Heart left ventricle (tissue), 16 donors: ENCODE measurements around the gene ERCC6L2. TPM values are rescaled to one million over a fixed set of nuclear protein-coding genes. Genes with fewer than 3 reads are reported as not detected.

Experiments
- ATAC-seq, 4 donors: fragments of 200-7000 bp; cut with Tn5 transposase; one replicate each; pipeline ENCODE4 v1.9.1; 2020 to 2022; ENCODE audit warnings: moderate library complexity in 4 of 4, mild to moderate bottlenecking in 3 of 4, moderate number of reproducible peaks in 1 of 4
- DNase-seq, 5 donors: peaks; one replicate each; pipeline ENCODE4 v3.0.0-alpha.2; 2020
- H3K27ac ChIP-seq, 12 donors: fragments of 200-600 bp; sonication (generic) in 4 of 12; one replicate each; pipeline versions ENCODE4 v1.5.0 to v1.8.0; 2016 to 2022; ENCODE audit warnings: mild to moderate bottlenecking in 2 of 12
- H3K27me3 ChIP-seq, 9 donors: fragments of 200-600 bp; sonication (generic) in 2 of 9; one replicate each; pipeline versions ENCODE4 v1.5.1 to v1.8.0; 2016 to 2022; ENCODE audit warnings: mild to moderate bottlenecking in 3 of 9
- H3K36me3 ChIP-seq, 9 donors: fragments of 200-600 bp; sonication (generic) in 2 of 9; one replicate each; pipeline versions ENCODE4 v1.5.0 to v1.8.0; 2018 to 2022; ENCODE audit warnings: mild to moderate bottlenecking in 2 of 9
- H3K4me1 ChIP-seq, 12 donors: fragments of 200-600 bp; sonication (generic) in 4 of 12; one replicate each; pipeline versions ENCODE4 v1.5.0 to v1.8.0; 2016 to 2022; ENCODE audit warnings: mild to moderate bottlenecking in 3 of 12
- H3K4me3 ChIP-seq, 12 donors: fragments of 200-600 bp; sonication (generic) in 4 of 12; one replicate each; pipeline versions ENCODE4 v1.5.0 to v1.8.0; 2017 to 2022; ENCODE audit warnings: mild to moderate bottlenecking in 9 of 12, moderate library complexity in 4 of 12
- H3K9me3 ChIP-seq, 12 donors: fragments of 200-600 bp; sonication (generic) in 4 of 12; one replicate each; pipeline versions ENCODE4 v1.5.0 to v1.8.0; 2016 to 2022; ENCODE audit warnings: mild to moderate bottlenecking in 1 of 12
- POLR2A ChIP-seq, 2 donors: fragments of 450-650 bp; IDR thresholded peaks; one replicate each; pipeline ENCODE4 v1.6.1; 2017; ENCODE audit warnings: antibody characterized with exemption in 2 of 2, mild to moderate bottlenecking in 2 of 2, moderate library complexity in 2 of 2
- WGBS, 4 donors: extraction: QIAGEN DNeasy Blood & Tissue Kit in 2 of 4; methylation state at CpG; one replicate each; pipeline versions ENCODE4 v1.1.5 to v1.1.7; 2013 to 2018; 5-methylcytosine and 5-hydroxymethylcytosine counted together
- intact Hi-C, 10 donors: fragments of 100-400 bp; cut with DNase I; formaldehyde crosslinking; loops; one replicate each; pipeline versions ENCODE4 v1.11.1 to v1.14.2; 2022
- polyA plus RNA-seq, 2 donors: library from polyadenylated mRNA; stranded (reverse); fragments of 200-250 nt; gene quantifications; one replicate each; pipeline ENCODE4 v1.2.3, GENCODE V29; 2013
- total RNA-seq, 9 donors: library from RNA; depleted of rRNA in 2 of 9; stranded (reverse); fragments of >200 nt in 2 of 9; fragmentation: NEBNext Ultra II Directional in 3 of 9; extraction: Animal tissue kit (Norgen Biotek cat#: 25700) in 3 of 9; gene quantifications; one replicate each; pipeline versions ENCODE4 v1.1.0 to v1.2.4, GENCODE V29; 2016 to 2023
- TF ChIP-seq, protein P1 (sequence below), 12 donors: fragments of 200-600 bp; sonication (generic) in 4 of 12; IDR thresholded peaks; one replicate each; pipeline versions ENCODE4 v1.5.0 to v1.8.0; 2018 to 2022; ENCODE audit warnings: antibody characterized with exemption in 12 of 12, mild to moderate bottlenecking in 5 of 12
- donor health status: ischemic (EF 13 %, LVEDD 7.1; RV severe dilation, severe dysfunction).
- donor health status: healthy with polysubstance abuse.
- donor health status: DM: no; HTN: yes; CAD: no.
- donor health status: DM: no; HTN: no; CAD: no.
- donor health status: ischemic (EF 25% LVEDD 6.9; RV normal size, moderate dysfunction).
- donor health status: ischemic (EF 25% LVEDD 5.7; RV mildly dilated, moderate dysfunction).
- donor health status: healthy.
- donor health status: DM: yes; HTN: yes; CAD: no.
- donor health status: ischemic (EF 35%, LVEDD 5.7; RV mildly dilated, moderate dysfunction).
- donor health status: nonischemic (EF 11% LVEDD 7.7; RV severe dilation, severe dysfunction).
- donor health status: DM: yes; HTN: yes; CAD: no.
- donor health status: PGD.
- donor health status: ischemic (EF 29% LVEDD 5.4; RV normal size, mild dysfunction).
- donor health status: nonischemic (EF 23%, LVEDD 6.1; RV moderate dilation, normal function).

The ERCC6L2 gene
- total and polyA plus RNA-seq, 11 donors: 4.0 to 46.8 (median 27.4) TPM

DNA sequence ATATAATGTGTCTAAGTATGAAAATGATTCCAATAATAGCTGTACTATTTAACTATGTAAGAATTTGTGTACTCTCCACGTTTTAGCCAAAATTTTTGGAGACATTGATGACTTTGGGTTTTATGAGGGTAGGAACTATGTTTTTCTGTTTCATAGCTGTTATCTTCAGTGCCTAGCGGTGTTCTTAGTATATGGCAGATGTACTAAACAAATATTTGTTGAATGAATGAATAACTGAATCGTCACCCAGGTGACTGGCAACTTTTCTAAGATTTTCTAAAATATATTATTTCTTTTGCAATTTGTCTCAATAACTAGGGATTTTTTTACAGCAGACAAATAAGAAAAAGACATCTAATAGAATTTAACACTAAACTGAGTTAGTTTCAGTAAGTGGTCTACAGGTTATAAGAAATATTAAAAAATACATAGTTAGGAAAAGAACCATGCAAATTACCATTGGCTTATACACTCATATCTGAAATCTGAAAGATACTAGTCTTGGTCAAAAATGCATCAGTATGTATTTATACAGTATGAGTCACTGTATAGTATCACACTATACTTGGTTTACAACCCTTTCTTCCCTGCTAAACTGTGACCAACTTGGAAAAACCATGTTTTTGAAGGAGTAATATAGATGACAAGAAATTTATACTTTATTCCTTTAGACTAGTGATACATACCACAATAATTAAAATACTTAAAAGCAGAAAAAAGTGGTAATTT, 10.5 kb upstream of the ERCC6L2 start:
- Histone ChIP-seq H3K36me3 (peaks cover 0 to under 1% (median 0%) of the 10 kb centered on the region in 9 donors), H3K9me3 (peaks cover 0 to 45% (median 14%) of the 10 kb centered on the region in 12 donors), H3K4me1 (no peaks in the 10 kb centered on the region), H3K4me3 (no peak overlapping the region), H3K27ac (no peak overlapping the region), H3K27me3 (no peaks in the 10 kb centered on the region)
- no peak for DNase-seq
- no peak for TF ChIP-seq POLR2A (IDR thresholded peaks at IDR 0.05)
- TF ChIP-seq, protein P1, sequence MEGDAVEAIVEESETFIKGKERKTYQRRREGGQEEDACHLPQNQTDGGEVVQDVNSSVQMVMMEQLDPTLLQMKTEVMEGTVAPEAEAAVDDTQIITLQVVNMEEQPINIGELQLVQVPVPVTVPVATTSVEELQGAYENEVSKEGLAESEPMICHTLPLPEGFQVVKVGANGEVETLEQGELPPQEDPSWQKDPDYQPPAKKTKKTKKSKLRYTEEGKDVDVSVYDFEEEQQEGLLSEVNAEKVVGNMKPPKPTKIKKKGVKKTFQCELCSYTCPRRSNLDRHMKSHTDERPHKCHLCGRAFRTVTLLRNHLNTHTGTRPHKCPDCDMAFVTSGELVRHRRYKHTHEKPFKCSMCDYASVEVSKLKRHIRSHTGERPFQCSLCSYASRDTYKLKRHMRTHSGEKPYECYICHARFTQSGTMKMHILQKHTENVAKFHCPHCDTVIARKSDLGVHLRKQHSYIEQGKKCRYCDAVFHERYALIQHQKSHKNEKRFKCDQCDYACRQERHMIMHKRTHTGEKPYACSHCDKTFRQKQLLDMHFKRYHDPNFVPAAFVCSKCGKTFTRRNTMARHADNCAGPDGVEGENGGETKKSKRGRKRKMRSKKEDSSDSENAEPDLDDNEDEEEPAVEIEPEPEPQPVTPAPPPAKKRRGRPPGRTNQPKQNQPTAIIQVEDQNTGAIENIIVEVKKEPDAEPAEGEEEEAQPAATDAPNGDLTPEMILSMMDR (IDR thresholded peaks at IDR 0.05): no peak
- intact Hi-C loops: loop anchor here in 1 of 10 donors (10.0 kb wide), 1 partner anchor 60 kb away; no protein-coding TSS in a partner anchor
- ATAC-seq: no peak
- WGBS, 4 donors: 96 to 98% (median 97%) methylated on average over 3 of the region's 3 CpGs

DNA sequence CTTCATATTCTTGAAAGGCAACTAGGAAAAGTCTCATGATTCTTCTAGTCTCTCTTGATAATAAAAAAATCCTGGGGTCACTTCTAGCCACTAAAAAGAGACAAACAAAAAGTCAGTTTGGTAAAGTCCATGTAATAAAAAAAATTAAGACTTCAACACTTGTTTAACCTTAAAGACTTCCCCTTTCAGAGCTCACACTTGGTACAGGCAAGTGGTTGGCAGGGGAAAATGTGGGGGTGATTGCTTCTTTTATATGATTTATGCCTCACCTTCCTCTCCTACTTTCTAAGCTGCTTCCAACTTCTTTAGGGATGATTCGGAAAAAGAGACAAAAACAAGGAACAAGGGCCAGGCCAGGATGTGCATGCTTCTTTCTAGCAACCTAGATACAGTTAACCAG, 5.1 kb upstream of the ERCC6L2 start:
- no peak overlapping the region for H3K27ac ChIP-seq
- ATAC-seq (no peak), DNase-seq (no peak)
- peaks cover 0 to 16% (median 12%) of the 10 kb centered on the region in 12 donors for H3K4me1 ChIP-seq
- WGBS, 4 donors: 87 to 95% (median 91%) methylated on average over 1 of the region's 1 CpG
- TF ChIP-seq, protein P1 (IDR thresholded peaks at IDR 0.05): no peak
- TF ChIP-seq POLR2A (IDR thresholded peaks at IDR 0.05): no peak
- H3K36me3 ChIP-seq: peaks cover 0 to 15% (median 0%) of the 10 kb centered on the region in 9 donors
- no peak overlapping the region for H3K4me3 ChIP-seq
- peaks cover 0 to 27% (median 3%) of the 10 kb centered on the region in 12 donors for H3K9me3 ChIP-seq
- intact Hi-C loops: loop anchor here in 3 of 10 donors (10.0 kb wide), 2 partner anchors 356 to 556 kb away; partner anchors contain the start of genes PTCH1 (in 2 of the 3) and FANCC (in 1 of the 3)
- no peaks in the 10 kb centered on the region for H3K27me3 ChIP-seq

DNA sequence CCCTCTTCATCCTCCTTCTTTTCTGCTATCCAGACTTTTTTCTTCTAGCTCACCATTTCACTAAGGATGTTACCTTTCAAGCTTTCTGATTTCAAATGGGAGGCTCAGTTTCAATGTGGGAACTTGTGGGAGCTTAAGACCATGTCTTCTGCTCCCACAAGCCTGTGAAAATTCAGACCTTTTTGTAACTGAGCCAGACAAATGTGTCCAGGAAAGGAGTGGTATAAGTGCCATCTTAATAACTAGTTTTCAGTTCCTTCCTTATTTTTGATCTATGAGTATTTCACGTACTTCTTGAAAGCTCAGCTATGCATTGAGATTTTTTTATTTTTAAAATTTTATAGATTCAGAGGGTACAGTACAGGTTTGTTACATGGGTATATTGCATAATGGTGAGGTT, 4.6 kb upstream of the ERCC6L2 start:
- no peak for ATAC-seq
- Histone ChIP-seq H3K4me3 (no peak overlapping the region), H3K36me3 (peaks cover 0 to 15% (median 0%) of the 10 kb centered on the region in 9 donors), H3K4me1 (peaks cover 0 to 16% (median 12%) of the 10 kb centered on the region in 12 donors), H3K27ac (no peak overlapping the region), H3K9me3 (peaks cover 0 to 27% (median 3%) of the 10 kb centered on the region in 12 donors), H3K27me3 (no peaks in the 10 kb centered on the region)
- intact Hi-C loops: loop anchor here in 3 of 10 donors (10.0 kb wide), 2 partner anchors 356 to 556 kb away; partner anchors contain the start of genes PTCH1 (in 2 of the 3) and FANCC (in 1 of the 3)
- WGBS, 4 donors: 86 to 93% (median 89%) methylated on average over 1 of the region's 1 CpG
- no peak for DNase-seq
- TF ChIP-seq, protein P1 (IDR thresholded peaks at IDR 0.05): no peak
- TF ChIP-seq POLR2A (IDR thresholded peaks at IDR 0.05): no peak

DNA sequence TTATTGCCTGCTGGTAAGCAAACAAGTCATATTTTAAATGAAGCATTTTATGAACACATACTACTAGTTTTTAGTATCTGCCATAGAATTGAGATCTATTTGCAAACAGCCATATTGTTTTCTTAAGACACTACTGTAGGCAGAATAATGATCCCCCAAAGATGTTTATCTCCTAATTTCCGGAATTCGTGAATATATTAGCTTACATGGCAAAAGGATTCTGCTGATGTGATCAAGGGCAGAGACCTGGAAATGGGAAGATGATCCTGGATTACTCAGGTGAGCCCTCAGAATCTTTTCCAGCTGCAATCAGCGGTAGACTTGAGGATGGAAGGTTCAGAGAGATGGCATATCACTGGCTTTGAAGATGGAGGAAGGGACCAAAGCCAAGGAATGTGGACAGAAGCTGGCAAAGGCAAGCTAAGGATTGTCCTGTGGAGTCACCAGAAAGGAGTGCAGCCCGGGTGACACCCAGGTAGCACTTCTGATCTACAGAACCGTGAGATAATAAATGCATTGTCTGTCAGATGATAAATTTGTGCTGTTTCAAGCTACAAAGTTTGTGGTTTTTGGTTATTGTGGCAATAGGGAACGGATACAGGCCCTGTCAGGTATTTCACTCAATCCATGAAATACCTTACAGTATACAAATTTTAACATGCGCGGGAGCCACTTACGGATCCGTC, 1.0 kb upstream of the ERCC6L2 start:
- WGBS, 4 donors: 21 to 26% (median 24%) methylated on average over 10 of the region's 10 CpGs
- Histone ChIP-seq H3K36me3 (peaks cover 0 to 15% (median 0%) of the 10 kb centered on the region in 9 donors), H3K27me3 (no peaks in the 10 kb centered on the region), H3K4me1 (peaks cover 0 to 17% (median 14%) of the 10 kb centered on the region in 12 donors), H3K4me3 (peak overlapping the region in 2 of 12 donors; percentile 62 to 78), H3K9me3 (peaks cover 0 to 10% (median 0%) of the 10 kb centered on the region in 12 donors), H3K27ac (peak overlapping the region in 4 of 12 donors; percentile 98 to 100 (median 99))
- ATAC-seq (no peak), DNase-seq (no peak)
- intact Hi-C loops: loop anchor here in 5 of 10 donors (2.0 to 10.0 kb wide), 4 partner anchors 360 to 560 kb away; partner anchors contain the start of genes PTCH1 (in 2 of the 5) and FANCC (in 1 of the 5)
- TF ChIP-seq POLR2A (IDR thresholded peaks at IDR 0.05): no peak
- TF ChIP-seq, protein P1 (IDR thresholded peaks at IDR 0.05): no peak
